DLD1 (cell line): ENCODE data around the gene POTEB.
"Not testable (repeated sequence)": the region's sequence is repeated elsewhere in the genome, so short reads cannot be mapped to it uniquely, and the experiment has no call there.

Experiments
- in situ Hi-C: cut with HindIII; loops from 2 replicates; pipeline ENCODE4 v1.10.0; 2017; ENCODE audit warnings: low sequenced_read_pairs

POTEB gene

DNA sequence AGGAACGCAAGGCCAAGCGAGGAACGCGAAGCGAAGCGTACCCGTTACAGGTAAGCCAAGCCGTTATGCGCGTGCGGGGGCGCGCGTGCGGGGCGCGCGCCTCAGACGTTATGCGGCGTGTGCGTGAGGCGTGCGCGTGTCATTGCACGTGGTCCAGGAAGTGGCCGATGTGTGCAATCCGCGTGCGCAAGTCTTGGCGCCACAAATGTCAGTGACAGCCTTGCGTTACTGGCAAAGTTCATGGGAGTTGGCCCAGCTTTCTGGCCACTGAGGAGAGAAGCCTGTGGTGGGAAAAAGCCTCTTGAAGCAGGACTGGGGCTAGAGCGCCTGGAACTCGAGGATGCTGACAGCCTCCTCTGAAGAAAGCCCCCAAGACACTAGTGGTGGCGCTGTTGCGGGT, at the start of gene POTEB:
Gene POTEB (minus strand): TSS at position 101 of the 400 bp plus-strand sequence. CDS start 489 bp downstream, outside the sequence.
- in situ Hi-C loops, result not testable (repeated sequence)

DNA sequence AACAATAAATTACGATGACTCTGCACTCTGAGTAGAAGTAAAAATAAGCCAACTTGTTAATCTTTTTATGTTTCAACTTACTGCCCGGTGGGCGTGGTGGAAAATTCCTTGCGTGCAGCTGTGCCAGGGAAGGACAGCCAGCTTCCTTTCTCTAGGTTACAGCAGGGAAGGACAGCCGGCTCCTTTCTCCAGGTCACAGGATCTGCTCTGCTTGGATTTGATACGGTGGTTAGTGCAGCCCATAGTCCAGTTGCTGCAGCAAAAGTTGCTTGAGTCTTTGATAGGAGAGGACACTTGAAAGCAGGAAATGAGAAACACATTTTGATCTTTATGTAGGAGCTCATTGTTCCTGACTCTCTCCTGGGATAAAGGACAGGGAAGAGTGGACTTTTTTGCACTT, 13.4 kb upstream of the POTEB start:
- in situ Hi-C loops, result not testable (repeated sequence)

DNA sequence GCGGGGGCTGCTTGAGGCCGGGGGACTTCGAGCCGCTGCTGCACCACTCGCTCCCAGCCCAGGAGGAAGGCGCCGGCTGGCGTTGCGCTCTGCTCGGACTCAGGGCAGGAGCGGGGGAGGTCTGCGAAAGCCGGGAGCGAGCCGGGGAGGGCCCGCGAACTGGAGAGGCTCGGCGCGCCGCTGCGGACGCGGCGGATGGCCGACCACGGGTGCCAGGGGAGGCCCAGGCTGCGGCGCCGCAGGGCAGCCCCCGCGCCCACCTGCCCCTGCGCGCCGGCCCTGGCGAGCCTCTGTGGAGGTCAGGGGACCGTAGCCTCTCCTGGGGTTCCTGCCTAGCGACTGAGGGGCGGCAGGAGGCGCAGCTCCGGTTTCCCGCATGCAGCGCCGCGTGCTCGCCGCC, 12.0 kb upstream of the POTEB start:
- in situ Hi-C loops, result not testable (repeated sequence)

DNA sequence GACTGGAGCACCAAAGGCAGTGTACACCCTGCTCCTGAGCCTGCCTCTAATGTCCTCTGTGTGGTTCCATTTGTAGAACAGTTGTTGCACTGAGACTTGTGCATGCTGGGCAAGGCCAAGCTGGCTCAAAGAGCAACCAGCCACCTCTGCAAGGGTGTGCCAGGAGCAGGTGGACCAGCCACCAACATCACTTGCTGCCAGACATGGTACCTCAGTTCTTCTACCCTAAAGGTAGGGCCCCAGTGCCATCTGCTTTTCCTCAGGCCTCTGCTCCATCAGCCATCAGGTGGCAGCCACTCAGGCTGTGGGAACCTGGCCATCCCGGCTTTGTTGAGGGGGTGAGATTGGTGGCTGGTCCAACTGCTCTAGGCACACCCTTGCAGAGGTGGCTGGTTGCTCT, 38.7 kb downstream of the POTEB start:
- in situ Hi-C loops, result not testable (repeated sequence)
